HG03066 (cell line): ENCODE results near the gene SLC29A1.
"Not testable (repeated sequence)": the region's sequence is repeated elsewhere in the genome, so short reads cannot be mapped to it uniquely, and the experiment has no call there.

Experiments
- ATAC-seq: cut with Tn5 transposase; IDR thresholded peaks from one replicate; pipeline ENCODE4 v1.9.1; 2021; ENCODE audit warnings: low read depth; ENCODE audit not compliant: unreplicated experiment

SLC29A1 gene

DNA sequence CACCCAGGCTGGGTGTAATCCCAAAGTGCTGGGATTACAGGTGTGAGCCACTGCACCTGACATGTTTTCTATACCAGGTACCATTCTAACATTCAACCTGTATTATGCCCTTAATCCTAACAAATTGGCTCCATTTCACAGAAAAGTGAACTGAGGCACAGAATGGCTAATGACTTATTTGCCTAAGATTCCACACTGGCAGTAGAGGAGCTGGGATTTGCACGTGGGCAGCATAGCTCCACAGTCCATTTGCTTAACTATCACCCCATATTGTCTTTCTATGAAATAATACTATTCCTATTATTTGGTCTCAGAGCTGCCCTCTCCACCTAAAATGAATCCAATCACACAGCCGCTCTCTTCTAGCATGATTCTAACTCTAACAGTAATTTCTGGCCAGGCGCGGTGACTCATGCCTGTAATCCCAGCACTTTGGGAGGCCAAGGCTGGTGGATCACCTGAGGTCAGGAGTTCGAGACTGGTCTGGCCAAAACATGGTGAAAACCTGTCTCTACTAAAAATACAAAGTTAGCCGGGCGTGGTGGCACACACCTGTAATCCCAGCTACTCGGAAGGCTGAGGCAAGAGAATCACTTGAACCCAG is 30.0 kb upstream of the SLC29A1 start:
- no peak for ATAC-seq

DNA sequence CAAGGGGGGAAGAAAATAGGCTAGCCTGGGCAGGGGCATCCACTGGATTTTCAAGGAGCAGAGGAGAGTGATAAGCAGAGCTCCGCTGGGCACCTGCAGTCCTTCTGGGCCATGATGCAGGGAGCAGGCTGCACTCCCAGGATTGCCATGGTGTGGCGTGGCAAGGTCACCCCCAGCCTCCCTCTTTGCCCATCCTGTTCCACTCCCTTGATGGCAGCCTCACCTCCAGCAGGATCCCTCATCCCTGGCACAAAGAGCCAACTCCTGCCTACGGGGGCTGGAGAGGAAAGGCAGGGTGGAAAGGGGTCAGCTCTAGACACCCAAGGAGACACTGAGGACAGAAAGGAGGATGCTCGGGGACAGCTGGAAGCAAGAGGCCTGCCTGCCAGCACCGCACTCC is 29.1 kb upstream of the SLC29A1 start:
- ATAC-seq, result no peak

DNA sequence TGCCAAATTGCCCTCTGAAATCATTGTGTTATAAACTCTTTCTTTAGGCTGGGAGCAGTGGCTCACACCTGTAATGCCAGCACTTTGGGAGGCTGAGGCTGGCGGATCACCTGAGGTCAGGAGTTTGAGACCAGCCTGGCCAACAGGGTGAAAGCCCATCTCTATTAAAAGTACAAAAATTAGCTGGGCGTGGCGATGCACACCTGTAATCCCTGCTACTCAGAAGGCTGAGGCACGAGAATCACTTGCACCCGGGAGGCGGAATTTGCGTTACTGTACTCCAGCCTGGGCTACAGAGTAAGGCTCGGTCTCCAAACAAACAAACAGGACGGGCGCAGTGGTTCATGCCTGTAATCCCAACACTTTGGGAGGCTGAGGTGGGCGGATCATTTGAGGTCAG is 27.0 kb upstream of the SLC29A1 start:
- not testable (repeated sequence) for ATAC-seq

DNA sequence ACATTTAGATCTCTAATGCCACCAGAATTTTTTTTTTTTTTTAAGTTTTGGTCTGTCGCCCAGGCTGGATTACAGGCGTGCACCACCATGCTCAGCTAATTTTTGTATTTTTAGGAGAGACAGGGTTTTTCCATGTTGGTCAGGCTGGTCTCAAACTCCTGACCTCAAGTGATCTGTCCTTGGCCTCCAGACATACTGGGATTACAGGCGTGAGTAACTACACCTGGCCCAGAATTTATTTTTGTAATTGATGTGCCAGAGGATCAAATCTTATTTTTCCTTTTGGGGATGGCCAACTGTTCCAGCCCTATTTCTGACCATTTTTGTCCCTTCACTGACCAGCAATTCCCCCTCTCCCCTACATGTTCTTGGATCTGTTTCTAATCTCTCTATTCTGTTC is 24.7 kb upstream of the SLC29A1 start:
- no peak for ATAC-seq

DNA sequence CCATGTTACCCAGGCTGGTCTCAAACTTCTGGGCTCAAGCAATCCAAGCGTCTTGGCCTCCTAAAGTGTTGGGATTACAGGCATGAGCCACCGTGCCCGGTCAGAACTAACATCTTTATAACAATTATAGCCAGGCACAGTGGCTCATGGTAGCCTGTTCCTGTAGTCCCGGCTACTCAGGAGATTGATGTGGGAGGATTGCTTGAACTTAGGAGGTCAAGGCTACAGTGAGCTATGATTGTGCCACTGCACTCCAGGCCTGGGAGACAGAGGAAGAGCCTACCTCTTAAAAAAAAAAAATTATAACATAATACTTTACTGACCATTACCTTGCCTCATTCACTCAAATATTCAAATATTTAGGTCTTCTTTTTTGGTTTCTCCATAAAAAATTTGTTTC is 23.5 kb upstream of the SLC29A1 start:
- ATAC-seq, result no peak

DNA sequence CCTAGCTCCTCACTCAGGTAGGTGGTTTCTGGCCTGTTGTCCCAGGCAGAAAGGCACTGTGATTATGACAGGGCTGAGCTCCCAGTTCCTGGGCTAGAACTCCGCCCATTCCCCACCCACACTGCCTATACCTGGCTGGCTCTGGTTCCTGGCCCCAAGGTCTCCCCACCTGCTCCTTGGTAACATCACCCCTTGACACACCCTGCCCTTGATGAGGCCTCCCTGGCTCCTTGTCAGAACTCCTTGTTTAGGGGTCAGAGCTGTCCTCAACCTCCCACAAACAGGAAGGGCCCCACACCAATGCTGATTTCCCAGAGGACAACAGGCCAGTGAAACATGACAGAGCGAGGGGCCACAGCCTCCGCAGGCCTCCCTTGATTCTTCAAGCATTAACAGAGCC is 22.2 kb upstream of the SLC29A1 start:
- no peak for ATAC-seq

DNA sequence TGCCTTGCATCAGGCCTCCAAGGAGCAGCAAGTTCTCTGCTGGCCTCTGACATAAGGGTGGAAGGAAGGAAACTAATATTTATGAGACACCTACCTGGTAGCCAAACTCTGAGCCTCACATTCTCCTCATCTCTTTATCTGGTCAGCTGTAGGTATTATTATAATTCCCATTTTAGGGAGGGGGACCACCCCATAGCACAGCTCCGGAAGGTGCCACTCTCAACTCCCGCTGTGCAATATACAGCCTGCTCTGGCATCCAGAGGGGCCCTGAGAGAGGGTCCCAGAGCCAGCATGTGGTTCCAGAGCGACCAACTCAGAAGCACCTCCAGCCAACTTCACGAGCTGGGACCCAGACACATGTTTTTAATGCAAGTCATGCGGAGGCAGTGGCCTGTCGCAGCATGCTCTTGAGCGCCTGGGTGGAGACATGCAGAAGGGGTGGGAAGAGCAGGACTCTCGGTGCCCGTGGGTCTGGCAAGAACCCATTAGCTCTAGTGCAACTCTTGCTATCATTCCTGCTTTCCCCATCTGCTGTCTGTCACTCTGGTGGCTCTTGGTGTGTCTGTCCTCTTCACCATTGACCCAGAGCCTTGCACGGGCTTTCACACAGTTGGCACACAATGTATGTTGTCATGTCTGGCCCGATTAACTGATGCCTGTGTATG is 21.6 kb upstream of the SLC29A1 start:
- no peak for ATAC-seq

DNA sequence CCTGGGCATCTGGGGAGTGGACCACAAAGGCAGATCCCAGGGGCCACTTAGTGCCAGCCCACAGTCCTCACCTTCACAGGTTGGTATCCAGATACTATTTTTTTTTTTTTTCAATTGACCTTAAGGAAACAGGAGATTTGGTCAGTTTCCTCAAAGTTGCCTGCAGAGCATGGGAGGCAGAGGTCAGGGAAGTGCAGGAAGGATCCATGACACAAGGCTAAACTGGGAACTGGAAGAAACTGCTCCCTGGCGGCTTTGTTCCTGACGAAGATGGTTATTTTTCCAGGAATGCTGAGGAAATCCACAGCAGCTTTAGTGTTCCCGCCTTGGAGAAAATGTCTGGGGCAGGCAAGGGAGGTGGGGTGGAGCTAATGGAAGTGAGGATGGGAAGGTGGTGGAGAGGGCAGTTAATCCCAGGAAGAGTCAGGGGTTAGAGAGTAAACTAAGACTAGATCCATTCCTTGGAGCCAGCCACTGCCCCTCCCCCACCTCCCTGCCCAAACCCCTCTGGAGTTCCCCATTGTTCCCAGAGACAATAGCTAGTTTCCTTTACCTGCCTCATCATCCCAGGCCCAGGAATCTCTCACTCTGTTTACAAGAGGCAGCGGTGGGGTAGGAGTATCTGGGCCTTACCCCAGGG is 20.9 kb upstream of the SLC29A1 start:
- no peak for ATAC-seq

DNA sequence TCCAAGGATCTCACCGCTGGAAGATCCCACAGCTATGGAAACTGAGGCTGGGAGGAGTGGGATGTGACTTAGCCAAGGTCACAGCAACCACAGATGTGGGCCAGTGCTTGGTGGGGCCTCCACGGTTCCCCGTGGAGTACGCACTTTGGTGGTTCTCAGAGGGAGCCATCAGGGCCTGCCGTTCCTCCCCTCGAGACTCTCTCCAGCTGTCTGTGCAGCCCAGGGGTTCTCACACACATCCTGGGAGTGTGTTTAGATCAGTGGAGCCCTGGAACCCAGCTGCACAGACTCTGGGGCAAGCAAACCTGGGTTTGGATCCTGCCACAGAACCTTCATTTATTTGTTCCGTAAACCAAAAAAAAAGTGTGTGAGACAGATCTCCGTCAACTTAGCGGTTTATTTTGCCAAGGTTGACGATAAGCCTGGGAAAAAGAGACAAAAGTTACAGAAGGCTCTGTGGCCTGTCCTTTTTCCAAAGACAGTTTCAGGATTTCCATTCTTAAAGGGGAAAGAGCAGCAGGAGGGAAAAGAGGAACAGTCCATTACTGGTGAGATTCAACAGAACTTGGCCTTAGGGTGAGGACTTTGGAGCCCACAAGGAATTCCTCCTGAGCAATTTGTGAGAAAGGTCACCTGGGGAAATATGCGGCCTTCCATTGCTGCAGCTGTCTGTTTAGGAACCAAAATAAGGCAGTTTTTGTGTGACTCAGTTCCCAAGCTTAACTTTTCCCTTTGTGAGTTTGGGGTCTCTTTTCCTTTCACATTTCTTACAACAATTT is 20.2 kb upstream of the SLC29A1 start:
- no peak for ATAC-seq

DNA sequence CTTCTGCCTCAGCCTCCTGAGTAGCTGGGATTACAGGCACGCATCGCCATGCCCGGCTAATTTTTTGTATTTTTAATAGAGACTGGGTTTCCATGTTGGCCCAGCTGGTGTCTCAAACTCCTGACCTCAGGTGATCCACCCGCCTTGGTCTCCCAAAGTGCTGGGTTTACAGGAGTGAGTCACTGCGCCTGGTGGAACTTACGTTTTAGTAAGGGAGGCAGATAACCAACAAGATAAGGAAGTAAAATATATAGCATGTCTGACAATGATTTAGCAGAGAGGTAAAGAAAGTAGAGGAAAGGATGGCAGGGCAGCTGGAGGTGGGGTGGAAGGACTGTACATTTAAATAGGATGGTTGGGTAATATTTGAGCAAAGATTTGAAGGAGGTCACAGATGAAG is 19.4 kb upstream of the SLC29A1 start:
- ATAC-seq, result no peak

DNA sequence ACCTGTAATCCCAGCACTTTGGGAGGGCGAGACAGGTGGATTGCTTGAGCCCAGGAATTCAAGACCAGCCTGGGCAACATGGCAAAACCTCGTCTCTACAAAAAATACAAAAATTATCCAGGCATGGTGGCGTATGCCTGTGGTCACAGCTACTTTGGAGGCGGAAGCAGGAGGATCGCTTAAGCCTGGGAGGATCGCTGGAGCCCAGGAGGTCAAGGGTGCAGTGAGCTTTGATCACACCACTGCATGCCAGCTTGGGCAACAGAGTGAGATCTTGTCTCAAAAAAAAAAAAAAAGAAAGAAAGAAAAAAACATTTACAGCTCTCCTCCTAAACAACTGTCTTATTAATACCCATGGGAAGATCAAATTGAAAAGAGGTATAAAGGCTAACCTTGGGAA is 15.4 kb upstream of the SLC29A1 start:
- ATAC-seq, result no peak

DNA sequence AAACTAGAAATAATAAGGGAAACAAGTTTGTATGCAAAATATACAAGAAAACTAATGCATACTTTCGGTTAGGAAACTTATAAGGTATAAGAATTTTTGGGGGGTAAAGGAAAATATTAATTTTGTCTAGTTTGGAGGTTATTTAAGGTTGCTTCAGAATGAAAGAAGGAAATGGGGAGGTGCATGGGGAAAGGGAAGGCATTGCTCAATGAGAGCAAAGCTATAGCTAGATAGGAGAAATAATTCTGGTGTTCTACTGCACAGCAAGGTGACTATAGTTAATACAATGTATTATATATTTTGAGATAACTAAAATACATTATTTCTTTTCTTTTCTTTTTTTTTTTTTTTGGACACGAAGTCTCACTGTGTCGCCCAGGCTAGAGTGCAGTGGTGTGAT is 12.1 kb upstream of the SLC29A1 start:
- ATAC-seq, result no peak

DNA sequence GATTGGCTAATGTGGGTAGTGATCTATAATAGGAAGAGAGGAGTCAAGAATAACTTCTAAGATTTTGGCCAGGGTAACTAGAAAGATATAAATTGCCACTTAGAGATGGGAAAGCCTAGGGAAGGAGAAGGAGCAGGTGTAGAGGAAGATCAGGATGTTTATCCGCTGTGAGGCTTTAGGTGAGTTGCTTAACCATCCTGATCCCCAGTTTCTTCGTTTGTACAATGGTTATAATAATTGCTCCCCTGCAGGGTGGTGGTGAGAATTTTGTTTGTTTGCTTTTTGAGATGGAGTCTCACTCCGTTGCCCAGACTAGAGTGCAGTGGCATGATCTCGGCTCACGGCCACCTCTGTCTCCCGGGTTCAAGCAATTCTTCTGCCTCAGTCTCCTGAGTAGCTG is 9.1 kb upstream of the SLC29A1 start:
- ATAC-seq, result no peak

DNA sequence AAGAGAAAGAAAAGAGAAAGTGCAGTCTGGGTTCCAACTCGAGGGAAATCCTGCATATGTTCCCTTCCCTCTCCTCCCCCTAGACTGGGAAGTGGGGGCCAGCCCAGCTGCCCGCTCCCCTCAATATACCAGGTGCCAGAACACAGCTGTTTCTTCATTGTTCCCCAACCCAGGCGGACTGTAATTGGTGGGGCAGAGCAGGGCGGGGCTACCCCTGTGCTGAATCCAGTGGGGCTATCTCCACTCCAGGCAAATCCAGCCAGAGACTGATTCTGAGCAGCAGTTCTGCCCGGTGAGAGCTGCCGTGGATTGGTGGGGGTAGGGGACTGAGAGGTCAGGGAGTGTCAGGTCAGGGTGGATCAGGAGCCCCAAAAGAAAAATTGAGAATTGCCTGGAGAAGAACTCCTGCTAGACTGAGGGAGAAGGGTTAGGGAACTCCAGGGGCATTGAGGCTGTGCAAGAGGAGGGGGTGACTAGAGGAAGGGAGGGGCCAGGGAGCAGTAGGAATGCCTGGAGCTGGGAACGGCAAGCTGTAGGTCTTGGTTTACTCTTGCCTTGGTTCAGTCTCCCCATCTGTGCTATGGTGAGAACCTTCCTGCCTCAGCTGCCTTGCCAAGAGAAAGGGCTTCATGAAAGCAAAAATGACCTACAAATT is 6.6 kb upstream of the SLC29A1 start, which contains the start of gene MYMX:
TSS of gene MYMX (plus strand) at position 250 of the 655 bp plus-strand sequence. CDS start 546 bp downstream, outside the sequence.
- ATAC-seq, result no peak

DNA sequence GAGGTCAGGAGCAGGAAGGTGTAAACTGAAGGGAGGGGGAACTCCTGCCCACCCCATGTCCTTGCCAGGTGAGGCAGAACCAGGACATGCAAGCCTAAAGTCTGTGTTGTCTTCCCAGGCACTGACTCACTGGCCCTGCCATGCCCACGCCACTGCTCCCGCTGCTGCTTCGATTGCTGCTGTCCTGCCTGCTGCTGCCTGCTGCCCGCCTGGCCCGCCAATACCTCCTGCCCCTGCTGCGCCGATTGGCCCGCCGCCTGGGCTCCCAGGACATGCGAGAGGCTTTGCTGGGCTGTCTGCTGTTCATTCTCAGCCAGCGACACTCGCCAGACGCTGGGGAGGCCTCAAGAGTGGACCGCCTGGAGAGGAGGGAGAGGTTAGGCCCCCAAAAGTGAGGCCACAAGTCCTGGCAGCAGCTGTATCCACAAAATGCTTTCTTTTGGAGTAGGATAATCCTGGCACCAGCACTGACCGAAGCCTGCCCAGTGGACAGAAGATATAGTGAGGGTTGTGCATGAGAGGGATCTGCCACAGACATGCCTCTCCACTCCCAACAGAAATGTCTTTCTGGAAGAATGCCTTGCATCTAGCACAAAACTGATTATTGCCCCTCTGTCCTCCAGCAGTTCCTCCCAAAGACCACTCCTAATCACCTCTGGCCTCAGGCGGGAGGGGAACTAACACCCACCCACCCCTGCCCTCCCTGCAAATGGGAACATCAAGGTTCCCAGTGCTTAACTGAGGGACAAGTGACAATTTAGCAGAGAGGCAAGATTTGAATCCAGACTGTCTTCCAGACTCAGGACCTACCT is 5.9 kb upstream of the SLC29A1 start:
- ATAC-seq, result no peak

DNA sequence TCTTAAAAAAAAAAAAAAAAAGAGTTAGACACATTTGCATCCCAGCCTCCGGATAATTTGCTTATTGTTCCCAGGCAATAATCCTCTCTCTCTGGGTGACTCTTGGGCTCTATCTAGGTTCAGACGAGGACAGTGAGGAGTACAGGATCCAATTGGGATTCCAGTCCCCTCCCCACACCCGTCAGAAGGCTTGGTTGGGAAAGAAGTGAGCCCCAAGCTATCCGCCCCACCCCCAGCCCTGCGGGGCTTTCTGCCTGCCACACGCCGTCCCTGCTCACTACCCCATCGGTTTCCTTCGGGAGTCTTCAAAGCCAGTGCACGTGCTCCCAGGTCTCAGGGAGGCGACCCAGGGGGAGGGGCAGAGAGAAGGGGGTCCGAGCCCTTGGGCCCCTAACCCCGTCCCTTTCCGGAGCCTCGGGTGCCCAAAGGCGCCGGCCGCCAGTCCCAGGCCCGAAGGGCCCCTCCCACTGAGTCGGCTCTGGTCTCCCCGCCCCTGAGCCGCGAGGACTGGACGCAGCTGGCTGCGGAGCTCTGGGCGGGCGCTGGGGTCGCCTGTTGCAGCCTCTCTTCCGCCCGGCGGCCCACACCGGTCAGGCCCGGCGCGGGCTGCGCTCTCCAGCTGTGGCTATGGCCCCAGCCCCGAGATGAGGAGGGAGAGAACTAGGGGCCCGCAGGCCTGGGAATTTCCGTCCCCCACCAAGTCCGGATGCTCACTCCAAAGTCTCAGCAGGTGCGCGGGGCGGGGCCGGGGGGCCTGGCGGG is 4.2 kb upstream of the SLC29A1 start:
- ATAC-seq, result no peak

DNA sequence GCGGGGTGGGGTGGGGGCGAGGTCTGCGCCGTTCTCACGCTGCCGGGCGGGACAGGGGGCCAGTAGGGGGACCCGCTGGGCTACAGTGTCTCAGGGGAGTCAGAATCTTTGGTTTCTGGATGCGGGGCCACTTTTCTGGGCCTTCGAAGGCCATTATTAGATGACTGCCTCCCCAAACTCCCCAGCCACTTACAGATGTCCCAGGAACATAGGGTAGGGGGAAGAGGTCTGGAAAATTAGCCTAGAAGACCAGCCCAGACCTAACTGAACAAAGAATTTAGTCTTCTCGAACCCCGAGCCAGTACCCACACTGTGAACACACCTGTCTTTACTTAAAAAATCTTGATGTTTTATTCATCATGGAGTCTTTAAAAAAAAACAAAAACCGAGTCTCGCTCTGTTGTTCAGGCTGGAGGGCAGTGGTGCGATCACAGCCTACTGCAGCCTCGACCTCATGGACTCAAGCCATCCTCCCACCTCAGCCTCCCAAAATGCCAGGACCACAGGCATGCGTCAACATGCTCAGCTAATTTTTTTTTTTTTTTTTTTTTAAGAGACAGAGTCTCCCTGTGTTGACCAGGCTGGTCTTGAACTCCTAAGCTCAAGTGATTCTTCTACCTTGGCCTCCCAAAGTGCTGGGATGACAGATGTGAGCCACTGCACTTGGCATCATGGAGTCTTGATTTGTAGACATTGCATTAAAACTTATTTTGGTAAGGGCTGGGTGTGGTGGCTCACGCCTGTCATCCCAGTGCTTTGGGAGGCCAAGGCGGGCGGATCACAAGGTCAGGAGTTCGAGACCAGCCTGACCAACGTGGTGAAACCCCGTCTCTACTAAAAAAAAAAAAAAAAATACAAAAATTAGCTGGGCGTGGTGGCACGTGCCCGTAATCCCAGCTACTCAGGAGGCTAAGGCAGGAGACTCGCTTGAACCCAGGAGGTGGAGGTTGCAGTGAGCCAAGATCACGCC is 3.3 kb upstream of the SLC29A1 start:
- no peak for ATAC-seq

DNA sequence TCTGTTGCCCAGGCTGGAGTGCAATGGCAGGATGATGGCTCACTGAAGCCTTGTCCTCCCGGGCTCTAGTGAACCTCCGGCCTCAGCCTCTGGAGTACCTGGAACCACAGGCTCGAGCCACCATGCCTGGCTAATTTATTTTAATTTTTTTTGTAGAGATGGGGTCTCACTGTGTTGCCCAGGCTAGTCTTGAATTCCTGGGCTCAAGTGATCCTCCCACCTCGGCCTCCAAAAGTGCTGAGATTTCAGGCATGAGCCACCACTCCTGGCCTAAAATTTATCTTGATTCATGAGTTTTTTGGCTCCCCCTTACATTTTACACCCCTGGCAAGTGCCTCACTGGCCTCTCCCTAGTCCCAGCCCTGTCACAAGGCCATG is 2.5 kb upstream of the SLC29A1 start:
- ATAC-seq, result no peak
